HCT116 (cell line): ENCODE measurements around the gene RAI1. TPM values are rescaled to one million over a fixed set of nuclear protein-coding genes. Genes with fewer than 3 reads are reported as not detected.

Source experiments
- ATAC-seq: fragments of 200-7000 bp; cut with Tn5 transposase; 2 replicates; pipeline ENCODE4 v1.9.1; 2020; ENCODE audit warnings: mild to moderate bottlenecking, moderate library complexity
- BruUV-seq: library from RNA; stranded (reverse); fragments of 400-500 nt; replicated peaks from 2 replicates; lab custom pipeline; 2021; lab: Mats Ljungman, UMichigan
- CTCF ChIA-PET: fragments of 300-600 bp; sonication (Branson Sonifier 250); formaldehyde crosslinking; loops from one replicate; lab custom pipeline; 2021; ENCODE audit warnings: antibody characterized with exemption; lab: Charles Lee
- POLR2A ChIA-PET: fragments of 300-600, 350-600 bp; sonication (Branson Sonifier 250); formaldehyde crosslinking; loops from one replicate; lab custom pipeline; 2021; ENCODE audit warnings: antibody characterized with exemption; lab: Charles Lee
- RAD21 ChIA-PET, 2 experiments: fragments of 300-600 bp; sonication (Branson Sonifier 250); formaldehyde crosslinking; loops; one replicate each; lab custom pipeline; 2023; ENCODE audit warnings: low total read pairs in 2 of 2; ENCODE audit not compliant: uncharacterized antibody in 2 of 2, unreplicated experiment in 2 of 2, low non-redundant PET in 1 of 2; lab: Charles Lee
- DNase-seq: peaks from one replicate; pipeline ENCODE4 v3.0.0-alpha.2; 2010; ENCODE audit warnings: low read depth, low spot score
- H2AFZ ChIP-seq: fragments of 200-600 bp; shearing (Covaris generic), sonication (generic); 2 replicates; pipeline ENCODE4 v1.6.1; 2017; ENCODE audit warnings: low read depth, mixed run types, mixed read lengths, antibody characterized with exemption, low read length; ENCODE audit not compliant: poor library complexity, severe bottlenecking
- H3K27ac ChIP-seq: 2 replicates; pipeline ENCODE4 v1.5.1; 2012; ENCODE audit warnings: low read depth, low read length
- H3K27me3 ChIP-seq: fragments of 200-600 bp; sonication (generic); 2 replicates; pipeline ENCODE4 v1.6.1; 2016; ENCODE audit warnings: mixed run types, low read length, mixed read lengths; ENCODE audit not compliant: insufficient read depth
- H3K36me3 ChIP-seq, 2 experiments: fragments of 200-500 bp in 1 of 2; fragments of 200-600 bp in 1 of 2; sonication (Bioruptor generic) in 1 of 2; sonication (generic) in 1 of 2; 2 replicates each; pipeline versions ENCODE4 v1.5.1 to v1.6.1; 2014 to 2016; ENCODE audit warnings: low read length in 2 of 2, inconsistent platforms in 1 of 2, mixed read lengths in 1 of 2, mixed run types in 1 of 2; ENCODE audit not compliant: insufficient read depth in 2 of 2, control insufficient read depth in 1 of 2
- H3K4me1 ChIP-seq, 2 experiments: fragments of 200-600 bp in 1 of 2; sonication (generic) in 1 of 2; 2 replicates each; pipeline versions ENCODE4 v1.5.1 to v1.6.1; 2012 to 2017; ENCODE audit warnings: low read length in 2 of 2, inconsistent platforms in 1 of 2, mild to moderate bottlenecking in 1 of 2, mixed read lengths in 1 of 2, mixed run types in 1 of 2, moderate library complexity in 1 of 2; ENCODE audit not compliant: insufficient read depth in 2 of 2, control insufficient read depth in 1 of 2
- H3K4me2 ChIP-seq: fragments of 200-600 bp; sonication (generic); 2 replicates; pipeline ENCODE4 v1.6.1; 2017; ENCODE audit warnings: mixed run types, low read length, mixed read lengths
- H3K4me3 ChIP-seq, 2 experiments: fragments of 200-600 bp in 1 of 2; sonication (generic) in 1 of 2; replicated peaks in 1 of 2; 2 replicates each; pipeline ENCODE4 v1.5.1; 2011 to 2016; ENCODE audit warnings: low read length in 2 of 2, control low read depth in 1 of 2, low read depth in 1 of 2, mild to moderate bottlenecking in 1 of 2, mixed read lengths in 1 of 2, mixed run types in 1 of 2
- H3K79me2 ChIP-seq: fragments of 200-600 bp; sonication (generic); 2 replicates; pipeline ENCODE4 v1.6.1; 2017; ENCODE audit warnings: mild to moderate bottlenecking, mixed run types, low read length, moderate library complexity, mixed read lengths; ENCODE audit not compliant: insufficient read depth
- H3K9ac ChIP-seq: fragments of 200-600 bp; sonication (generic); 2 replicates; pipeline ENCODE4 v1.6.1; 2016; ENCODE audit warnings: low read length, mixed read lengths
- H3K9me2 ChIP-seq: fragments of 200-600 bp; sonication (generic), shearing (Covaris generic); 2 replicates; pipeline ENCODE4 v1.6.1; 2017; ENCODE audit warnings: mixed run types, mild to moderate bottlenecking, moderate library complexity; ENCODE audit not compliant: insufficient read depth
- H3K9me3 ChIP-seq, 2 experiments: fragments of 200-500 bp in 1 of 2; fragments of 200-600 bp in 1 of 2; sonication (Bioruptor generic) in 1 of 2; sonication (generic) in 1 of 2; 2 replicates each; pipeline ENCODE4 v1.6.1; 2014 to 2017; ENCODE audit warnings: low read length in 2 of 2, mixed read lengths in 2 of 2, inconsistent platforms in 1 of 2, low read depth in 1 of 2, mild to moderate bottlenecking in 1 of 2, mixed run types in 1 of 2, moderate library complexity in 1 of 2; ENCODE audit not compliant: control insufficient read depth in 1 of 2, insufficient read depth in 1 of 2
- H4K20me1 ChIP-seq: fragments of 200-600 bp; sonication (generic), shearing (Covaris generic); 2 replicates; pipeline ENCODE4 v1.6.1; 2017; ENCODE audit warnings: mixed run types, mild to moderate bottlenecking, moderate library complexity; ENCODE audit not compliant: insufficient read depth
- ATF3 ChIP-seq: IDR thresholded peaks from 2 replicates; pipeline ENCODE4 v1.6.1; 2012
- CEBPB ChIP-seq: IDR thresholded peaks from 2 replicates; pipeline ENCODE4 v1.6.1; 2012; ENCODE audit warnings: low read depth
- EGR1 ChIP-seq: IDR thresholded peaks from 2 replicates; pipeline ENCODE4 v1.6.1; 2012; ENCODE audit warnings: low read depth
- ELF1 ChIP-seq: IDR thresholded peaks from 2 replicates; pipeline ENCODE4 v1.6.1; 2012; ENCODE audit warnings: low read depth, borderline replicate concordance
- EZH2 ChIP-seq: fragments of 200-600 bp; sonication (generic); IDR thresholded peaks from 2 replicates; pipeline ENCODE4 v1.6.1; 2017; ENCODE audit warnings: antibody characterized with exemption, mixed run types
- EZH2phosphoT487 ChIP-seq: fragments of 200-600 bp; IDR thresholded peaks from 2 replicates; pipeline ENCODE4 v1.6.1; 2018; ENCODE audit warnings: antibody characterized with exemption, borderline replicate concordance
- FOSL1 ChIP-seq: IDR thresholded peaks from 2 replicates; pipeline ENCODE4 v1.6.1; 2012; ENCODE audit warnings: low read depth
- JUND ChIP-seq: IDR thresholded peaks from 2 replicates; pipeline ENCODE4 v1.6.1; 2012
- POLR2A ChIP-seq: IDR thresholded peaks from 2 replicates; pipeline ENCODE4 v1.7.0; 2011; ENCODE audit warnings: borderline replicate concordance; ENCODE audit not compliant: insufficient read depth, insufficient read length; ENCODE audit errors: extremely low read depth
- POLR2AphosphoS5 ChIP-seq: IDR thresholded peaks from 2 replicates; pipeline ENCODE4 v1.6.1; 2011; ENCODE audit warnings: mild to moderate bottlenecking, low read depth, low read length, moderate library complexity
- RAD21 ChIP-seq: IDR thresholded peaks from 2 replicates; pipeline ENCODE4 v1.6.1; 2012; ENCODE audit warnings: low read depth, mild to moderate bottlenecking
- REST ChIP-seq: IDR thresholded peaks from 2 replicates; pipeline ENCODE4 v1.6.1; 2012; ENCODE audit warnings: low read depth
- SP1 ChIP-seq: IDR thresholded peaks from 2 replicates; pipeline ENCODE4 v1.6.1; 2012; ENCODE audit warnings: low read depth
- SRF ChIP-seq: IDR thresholded peaks from 2 replicates; pipeline ENCODE4 v1.6.1; 2012; ENCODE audit warnings: low read depth
- TCF7L2 ChIP-seq: IDR thresholded peaks from 2 replicates; pipeline ENCODE4 v1.7.0; 2011; ENCODE audit warnings: borderline replicate concordance, inconsistent platforms; ENCODE audit not compliant: insufficient read depth, insufficient read length; ENCODE audit errors: extremely low read depth
- ZFX ChIP-seq: fragments of 450-650 bp; IDR thresholded peaks from 2 replicates; pipeline ENCODE4 v1.6.1; 2017
- ZNF274 ChIP-seq: fragments of 200-500 bp; sonication (Bioruptor generic); IDR thresholded peaks from 2 replicates; pipeline ENCODE4 v1.6.1; 2014; ENCODE audit warnings: mild to moderate bottlenecking, low read depth, low read length, inconsistent platforms
- intact Hi-C: fragments of 100-400 bp; cut with micrococcal nuclease; formaldehyde crosslinking; loops from 2 replicates; pipeline ENCODE4 v1.10.0; 2022
- total RNA-seq: library from RNA; stranded (reverse); gene quantifications from one replicate; pipeline ENCODE4 v1.2.1, GENCODE V29; 2021; ENCODE audit not compliant: unreplicated experiment

Gene RAI1
- total RNA-seq, 1 experiment from 2014 or later, result 38.5 TPM

- CTCF ChIA-PET, result no interaction called here
- Histone ChIP-seq H4K20me1 (no peaks in the 10 kb centered on the region), H3K36me3 (no peaks in the 10 kb centered on the region), H3K27ac (no peak overlapping the region; the same call in 1 of the 2 replicates), H3K79me2 (no peaks in the 10 kb centered on the region), H3K4me1 (peaks cover 8 to 26% of the 10 kb centered on the region in 2 experiments; a peak in 3 of 4 replicates), H2AFZ (no peak overlapping the region), H3K4me3 (no peak overlapping the region), H3K9ac (no peak overlapping the region), H3K4me2 (no peak overlapping the region), H3K9me3 (no peaks in the 10 kb centered on the region), H3K27me3 (no peaks in the 10 kb centered on the region), H3K9me2 (no peaks in the 10 kb centered on the region)
- RAD21 ChIA-PET, result no interaction called here
- DNase-seq (no peak), ATAC-seq (no peak)
- intact Hi-C loops, result no loop called here
- POLR2A ChIA-PET, result interaction anchor here (0.6 kb wide), 1 partner anchor 167 kb away, joined by 3 read pairs; no protein-coding TSS in a partner anchor
- no TSS peak for BruUV-seq
- no peak for TF ChIP-seq FOSL1
- TF ChIP-seq JUND, result no peak
- TF ChIP-seq ELF1, result no peak
- TF ChIP-seq CEBPB, result no peak
- TF ChIP-seq RAD21, result no peak
- TF ChIP-seq POLR2A, result no peak
- TF ChIP-seq REST, result no peak
- TF ChIP-seq SRF, result no peak
- no peak for TF ChIP-seq ZNF274
- TF ChIP-seq ZFX, result no peak
- no peak for TF ChIP-seq EGR1
- TF ChIP-seq ATF3, result no peak
- no peak for TF ChIP-seq EZH2
- TF ChIP-seq TCF7L2, result no peak
- no peak for TF ChIP-seq EZH2phosphoT487
- no peak for TF ChIP-seq SP1
- TF ChIP-seq POLR2AphosphoS5, result no peak
Measured at GRCh38 chr17:17668775-17669579, 12.3 kb upstream of the RAI1 start.
